ENCODE data around the gene MBD4.

- TF ChIP-seq CTCF (IDR thresholded peaks at IDR 0.05) (no peak), POLR2A (IDR thresholded peaks at IDR 0.05) (no peak)
Measured at GRCh38 chr3:129418041-129418973, 21.4 kb downstream of the MBD4 start.

All from testis (tissue), 2 donors.